WI38 (cell line): ENCODE results near the gene FLOT2.
A peak's percentile ranks its signal among the peaks of the same experiment; 100 is the strongest.
"Not testable (repeated sequence)": the region's sequence is repeated elsewhere in the genome, so short reads cannot be mapped to it uniquely, and the experiment has no call there.

Experiments used
- H3K4me3 ChIP-seq: 2 replicates; pipeline ENCODE4 v1.5.1; 2011; ENCODE audit warnings: low read depth, mild to moderate bottlenecking, control low read depth, low read length
- CTCF ChIP-seq: IDR thresholded peaks from 2 replicates; pipeline ENCODE4 v1.5.1; 2012; ENCODE audit warnings: low read depth, mild to moderate bottlenecking, control low read depth, low read length

The FLOT2 gene

GRCh38 chr17:28900986-28901726 is 3.6 kb upstream of the FLOT2 start:
- no peak overlapping the region for H3K4me3 ChIP-seq
- no peak for TF ChIP-seq CTCF

- H3K4me3 ChIP-seq, result no peak overlapping the region
- TF ChIP-seq CTCF, result no peak
Measured at GRCh38 chr17:28899212-28899815, 1.8 kb upstream of the FLOT2 start.

GRCh38 chr17:28898527-28898955 is 1.0 kb upstream of the FLOT2 start:
- no peak for TF ChIP-seq CTCF
- peak overlapping the region; percentile 87 for H3K4me3 ChIP-seq

GRCh38 chr17:28897769-28898526 is 415 bp upstream of the FLOT2 start:
- no peak for TF ChIP-seq CTCF
- H3K4me3 ChIP-seq, result peak overlapping the region; percentile 87

GRCh38 chr17:28896491-28896883 is 1.0 kb downstream of the FLOT2 start:
- TF ChIP-seq CTCF, result no peak
- peak overlapping the region; percentile 87 for H3K4me3 ChIP-seq

- H3K4me3 ChIP-seq, result peak overlapping the region; percentile 87
- TF ChIP-seq CTCF, result no peak
Measured at GRCh38 chr17:28895794-28896447, 1.6 kb downstream of the FLOT2 start.

- H3K4me3 ChIP-seq, result not testable (repeated sequence)
Measured at GRCh38 chr17:28893248-28894183, 4.0 kb downstream of the FLOT2 start.
